Activated effector memory CD4-positive, alpha-beta T cell treated with Interleukin-2 at 50 U/mL for 16 hours (primary cell): ENCODE measurements around the gene MEGF6.

ENCODE experiments used
- DNase-seq: peaks from one replicate; pipeline ENCODE4 v3.0.0-alpha.2; 2020

Gene MEGF6

GRCh38 chr1:3552176-3552575 lies 59.1 kb downstream of the MEGF6 start:
- DNase-seq, result no peak

DNA sequence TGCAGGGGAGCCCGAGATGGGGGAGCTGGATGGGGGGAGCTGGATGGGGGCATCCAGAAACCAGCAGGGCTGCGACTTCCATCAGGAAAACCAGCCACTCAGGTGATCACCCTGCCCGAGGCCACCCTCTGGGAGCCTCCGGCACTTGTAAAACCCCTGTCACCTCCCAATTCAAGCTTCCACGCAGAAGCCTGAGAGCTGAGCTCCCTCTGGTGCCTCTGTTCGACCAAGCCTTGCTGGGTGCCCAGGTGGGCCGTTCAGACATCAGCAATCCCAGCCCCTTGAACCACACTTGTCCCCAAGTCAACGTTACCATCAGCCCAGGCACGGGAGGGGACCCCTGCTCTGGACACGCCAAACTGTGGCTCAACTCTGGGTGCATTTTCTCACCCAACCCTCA lies 59.6 kb downstream of the MEGF6 start:
- no peak for DNase-seq

- DNase-seq, result no peak
These were observed 60.0 kb downstream of the MEGF6 start for GRCh38 chr1:3551290-3551678.

- no peak for DNase-seq
These were observed 60.6 kb downstream of the MEGF6 start for GRCh38 chr1:3550511-3551289.

GRCh38 chr1:3548895-3549294 lies 62.4 kb downstream of the MEGF6 start:
- no peak for DNase-seq

DNA sequence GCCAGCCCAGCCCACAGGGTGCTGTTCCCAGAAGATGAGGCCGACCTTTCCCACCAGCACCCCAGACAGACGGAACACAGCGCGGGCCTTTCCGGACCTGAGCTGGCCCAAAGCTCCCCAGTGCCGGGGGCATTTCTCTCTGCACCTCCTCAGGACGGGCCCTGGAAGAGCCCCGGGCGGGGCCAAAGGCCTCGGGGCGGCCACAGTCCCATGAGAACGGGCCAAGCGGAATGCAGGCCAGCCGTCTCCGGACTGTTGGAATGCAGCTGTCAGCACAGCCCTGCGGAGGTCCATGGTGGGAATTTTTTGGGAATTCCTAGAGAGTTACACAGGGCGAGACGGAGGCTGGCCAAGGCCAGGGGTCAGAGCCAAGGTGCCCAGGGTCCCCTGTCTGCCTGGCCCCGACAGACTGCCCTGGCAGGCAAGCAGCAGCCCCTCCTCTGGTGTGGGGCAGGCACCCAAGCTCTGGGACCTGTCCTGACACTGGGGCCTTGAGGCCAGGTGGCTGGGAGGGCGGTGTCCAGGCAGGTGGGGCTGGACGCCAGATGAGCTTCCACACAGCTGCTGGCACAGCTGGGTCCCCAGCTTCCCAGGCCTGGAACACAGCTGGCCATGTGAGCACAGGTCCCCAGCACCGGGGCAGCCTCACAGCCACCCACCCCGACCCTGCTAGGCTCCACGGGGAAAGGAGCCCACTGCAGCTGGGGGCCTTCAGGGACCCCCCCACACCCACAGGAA lies 63.0 kb downstream of the MEGF6 start:
- no peak for DNase-seq

GRCh38 chr1:3547055-3548005 lies 64.0 kb downstream of the MEGF6 start:
- no peak for DNase-seq

DNA sequence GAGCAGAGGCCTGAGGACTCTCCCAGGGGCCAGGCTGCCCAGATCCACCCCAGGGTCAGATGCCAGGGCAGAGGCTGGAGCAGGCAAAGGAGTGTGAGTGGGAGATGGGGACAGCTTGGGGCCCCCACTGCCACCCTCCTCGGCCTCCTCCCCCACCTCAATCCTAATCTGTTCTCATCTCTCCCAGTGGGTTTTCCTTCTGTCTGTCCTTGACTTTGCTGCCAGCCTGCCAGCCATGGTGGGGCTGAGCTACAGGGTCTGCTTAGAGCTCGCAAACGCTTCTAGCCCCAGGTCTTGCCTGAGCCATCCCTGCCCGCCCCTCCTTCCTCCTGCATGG lies 65.3 kb downstream of the MEGF6 start:
- DNase-seq, result no peak

- DNase-seq, result no peak
These were observed 65.8 kb downstream of the MEGF6 start for GRCh38 chr1:3545363-3546047.

DNA sequence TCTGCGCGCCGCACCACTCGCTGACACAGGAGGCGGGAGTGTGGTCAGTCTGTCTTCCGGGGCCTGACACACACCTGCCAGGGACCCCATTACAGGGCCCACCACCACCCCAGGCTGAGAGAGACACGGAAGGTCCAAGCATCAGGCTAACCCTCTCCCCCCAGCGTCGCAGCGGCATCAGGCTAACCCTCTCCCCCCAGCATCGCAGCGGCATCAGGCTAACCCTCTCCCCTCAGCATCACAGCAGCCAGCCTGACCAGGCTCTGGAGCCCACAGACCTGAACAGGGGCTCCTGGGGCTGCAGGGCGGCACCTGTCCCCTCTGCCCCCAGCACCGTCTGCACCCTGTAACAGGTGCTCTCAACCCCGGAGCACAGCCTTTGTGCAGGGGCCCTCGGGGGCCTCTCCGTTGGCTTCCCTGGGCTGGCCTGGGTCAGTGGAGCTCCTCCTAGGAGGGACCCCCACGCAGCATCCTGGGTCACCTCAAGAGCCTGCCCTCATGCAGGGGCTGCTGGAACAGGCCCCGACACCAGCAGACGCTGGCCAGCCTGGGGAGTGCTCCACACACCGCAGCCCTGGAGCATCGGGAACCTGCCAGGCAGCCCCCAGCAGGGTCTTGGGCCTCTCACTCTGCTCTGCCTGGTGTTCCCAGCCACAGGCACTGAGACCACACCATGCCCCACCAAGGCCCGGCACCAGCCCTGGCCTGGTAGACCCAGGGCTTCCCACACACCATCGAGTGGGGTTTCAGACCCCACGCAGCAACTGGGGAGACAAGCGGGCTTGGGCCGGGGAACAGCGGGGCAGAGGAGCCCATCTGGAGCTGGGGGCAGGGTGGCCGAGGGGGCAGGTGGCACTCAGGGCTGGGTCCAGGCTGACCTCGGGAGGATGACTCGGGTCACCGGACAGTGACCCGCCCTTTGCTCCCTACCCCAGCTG lies 67.0 kb downstream of the MEGF6 start:
- DNase-seq, result no peak

- DNase-seq, result no peak
These were observed 68.0 kb downstream of the MEGF6 start for GRCh38 chr1:3543076-3544039.

DNA sequence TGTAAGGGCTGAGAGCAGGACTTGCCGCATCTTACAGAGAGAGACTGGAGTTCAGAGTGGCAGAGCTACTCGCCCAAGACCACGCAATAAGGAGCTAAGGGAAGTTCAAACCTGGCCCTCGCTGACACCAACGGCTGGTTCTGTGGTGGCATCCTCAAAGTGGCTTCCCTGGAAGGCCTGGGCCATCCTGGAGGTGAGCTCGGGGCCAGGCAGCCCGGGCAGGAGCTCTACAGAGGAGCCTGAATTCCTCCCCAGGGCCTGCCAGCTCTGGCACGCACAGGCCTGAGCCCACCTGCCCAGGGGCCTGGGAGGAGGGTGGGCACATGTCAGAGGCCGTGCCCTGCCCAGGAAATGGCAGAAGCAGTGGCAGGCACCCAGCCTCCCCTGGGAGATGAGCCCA lies 68.6 kb downstream of the MEGF6 start:
- no peak for DNase-seq

DNA sequence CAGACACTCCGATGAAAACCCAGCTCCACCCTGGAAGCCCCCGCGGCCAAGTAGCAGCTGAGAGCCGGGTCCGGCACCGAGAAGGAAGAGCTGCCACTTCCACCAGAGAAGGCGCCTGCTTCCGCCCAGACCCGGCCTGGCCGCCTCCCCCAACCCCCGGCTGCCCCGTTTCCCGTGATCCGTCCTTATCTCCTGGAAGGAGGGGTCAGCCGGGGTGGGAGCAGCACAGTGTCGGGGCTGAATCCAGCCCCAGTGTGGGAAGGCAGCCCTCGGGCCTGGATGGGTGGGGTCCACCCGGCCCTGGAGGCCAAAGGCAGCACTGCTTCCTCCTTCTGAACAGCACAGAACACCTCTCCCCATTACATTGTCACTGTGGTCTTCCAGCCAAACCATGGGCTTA lies 69.4 kb downstream of the MEGF6 start:
- no peak for DNase-seq

GRCh38 chr1:3541465-3541864 lies 69.8 kb downstream of the MEGF6 start:
- DNase-seq, result no peak

DNA sequence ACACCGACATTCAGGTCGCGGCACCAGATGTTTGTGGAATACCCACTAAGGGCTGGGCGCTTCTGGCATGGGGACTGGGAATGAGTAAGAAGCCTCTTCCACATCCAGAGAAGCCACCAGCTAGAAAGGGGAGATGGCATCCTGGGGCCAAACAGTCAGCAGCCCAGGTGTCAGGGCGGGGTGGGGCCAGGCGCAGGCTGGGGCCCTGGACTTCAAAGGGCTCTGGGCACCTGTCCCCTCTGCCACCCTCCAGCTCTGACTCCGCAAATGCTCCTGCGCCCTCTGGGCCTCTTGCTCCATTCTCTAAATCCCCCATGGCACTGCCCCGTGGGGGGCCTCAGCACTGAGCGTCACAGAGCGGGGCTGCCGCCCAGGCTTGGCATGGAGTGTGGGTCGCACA lies 70.4 kb downstream of the MEGF6 start:
- no peak for DNase-seq

GRCh38 chr1:3539707-3540425 lies 71.4 kb downstream of the MEGF6 start:
- no peak for DNase-seq

DNA sequence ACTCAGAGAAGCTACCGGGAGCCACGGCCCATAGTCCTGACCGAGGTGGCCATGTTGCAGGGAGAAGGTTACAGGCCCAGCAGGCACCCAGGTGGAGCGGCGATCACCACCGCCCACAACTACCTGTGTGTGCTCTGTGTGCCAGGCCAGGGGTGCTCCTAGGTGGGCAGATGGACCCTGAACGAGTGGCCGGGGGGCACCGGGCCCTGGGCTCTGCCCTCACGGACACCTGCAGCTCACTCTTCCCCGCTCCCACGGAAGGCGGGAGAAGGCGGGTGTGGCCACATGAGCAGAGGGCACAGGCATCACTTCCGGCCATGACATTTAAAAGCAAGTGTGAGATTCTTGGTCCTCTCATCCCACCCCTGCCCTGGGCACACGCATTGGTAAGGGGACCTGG lies 73.9 kb downstream of the MEGF6 start:
- no peak for DNase-seq

DNA sequence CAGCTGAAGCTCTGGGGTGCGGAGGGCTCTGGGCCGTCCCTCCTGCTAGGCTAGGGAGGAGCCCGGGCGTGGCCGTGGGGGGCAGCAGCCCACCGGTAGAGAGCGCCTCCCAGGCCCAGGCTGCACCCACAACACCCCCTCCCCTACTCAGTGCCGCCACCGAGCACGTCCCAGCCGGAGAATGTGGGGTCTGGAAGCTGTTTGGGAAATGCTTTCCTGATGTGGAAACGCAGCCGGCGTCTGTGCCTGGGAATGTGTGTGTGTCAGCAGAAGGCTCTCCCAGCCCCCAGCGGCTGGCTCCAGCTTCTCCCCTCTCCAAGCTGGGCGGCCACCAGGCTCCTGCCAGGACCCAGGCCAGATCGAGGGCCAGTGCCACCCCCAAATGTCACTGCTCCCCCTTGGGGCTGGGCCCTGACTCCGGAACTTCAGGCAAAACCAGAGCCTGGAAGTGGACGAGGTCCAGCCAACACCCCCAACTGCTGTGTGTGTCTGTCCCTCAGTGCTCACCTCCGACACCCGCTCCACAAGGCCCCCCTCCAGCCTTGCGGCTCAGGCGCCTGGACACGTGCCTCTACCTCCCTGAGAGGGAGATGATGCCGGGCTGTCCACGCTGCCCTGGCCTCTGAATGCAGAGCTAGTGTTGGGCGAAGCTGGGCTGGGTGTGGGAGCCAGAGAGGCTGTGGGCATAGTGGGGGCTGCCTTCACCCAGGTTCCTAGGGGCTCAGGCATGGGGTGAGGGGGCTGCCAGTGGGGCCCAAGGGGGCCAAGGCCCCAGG lies 74.7 kb downstream of the MEGF6 start:
- DNase-seq, result no peak

- DNase-seq, result no peak
These were observed 75.6 kb downstream of the MEGF6 start for GRCh38 chr1:3535732-3536131.
